Stimulated activated CD8-positive, alpha-beta memory T cell treated with anti-CD3 and anti-CD28 coated beads, Interleukin-7, amount 100 ng/mL, for 1 hour (primary cell): ENCODE results near the gene ITM2C.
A peak's percentile ranks its signal among the peaks of the same experiment; 100 is the strongest.

Experiments used
- DNase-seq, 2 donors: peaks; one replicate each; pipeline ENCODE4 v3.0.0-alpha.2; 2020; ENCODE audit warnings: low read depth in 2 of 2

ITM2C gene

DNA sequence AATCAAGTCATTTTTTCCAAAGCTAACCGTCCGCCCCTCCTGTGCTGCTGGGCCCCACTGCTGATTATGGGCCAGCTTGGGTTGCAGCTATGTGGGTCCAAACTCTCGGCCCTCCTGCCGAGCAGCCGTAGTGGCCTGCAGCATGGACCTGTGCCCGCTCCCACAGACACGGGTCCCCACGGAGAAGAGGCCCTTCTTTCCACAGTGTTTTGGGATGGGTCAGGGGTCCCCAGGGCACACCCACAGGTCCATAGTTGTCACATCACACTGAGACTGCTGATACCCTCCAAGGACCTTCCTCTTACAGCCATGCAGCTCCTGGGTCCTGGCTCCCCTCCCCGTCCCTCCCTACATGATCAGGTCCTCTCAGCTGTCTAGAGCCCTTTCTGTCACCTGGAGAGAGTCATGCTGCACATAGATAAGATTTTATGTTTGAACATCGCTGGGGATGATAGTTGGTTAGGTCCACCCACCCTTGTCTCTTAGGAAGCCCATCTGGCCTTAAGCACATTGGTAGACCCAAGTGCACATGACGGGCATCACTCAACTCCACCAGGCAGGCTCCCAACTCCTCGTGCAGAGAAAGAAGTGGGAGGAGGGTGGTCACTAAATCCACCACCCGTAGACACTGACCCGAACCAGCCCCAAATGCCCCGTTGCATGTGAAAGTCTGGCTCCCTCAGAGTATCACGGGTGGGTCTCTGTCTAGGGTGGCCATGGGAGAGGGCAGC is 42.8 kb downstream of the ITM2C start:
- DNase-seq: no peak

- no peak for DNase-seq
Observed at GRCh38 chr2:230908092-230908594, 43.4 kb downstream of the ITM2C start.

GRCh38 chr2:230908595-230909191 is 44.0 kb downstream of the ITM2C start:
- no peak for DNase-seq

DNA sequence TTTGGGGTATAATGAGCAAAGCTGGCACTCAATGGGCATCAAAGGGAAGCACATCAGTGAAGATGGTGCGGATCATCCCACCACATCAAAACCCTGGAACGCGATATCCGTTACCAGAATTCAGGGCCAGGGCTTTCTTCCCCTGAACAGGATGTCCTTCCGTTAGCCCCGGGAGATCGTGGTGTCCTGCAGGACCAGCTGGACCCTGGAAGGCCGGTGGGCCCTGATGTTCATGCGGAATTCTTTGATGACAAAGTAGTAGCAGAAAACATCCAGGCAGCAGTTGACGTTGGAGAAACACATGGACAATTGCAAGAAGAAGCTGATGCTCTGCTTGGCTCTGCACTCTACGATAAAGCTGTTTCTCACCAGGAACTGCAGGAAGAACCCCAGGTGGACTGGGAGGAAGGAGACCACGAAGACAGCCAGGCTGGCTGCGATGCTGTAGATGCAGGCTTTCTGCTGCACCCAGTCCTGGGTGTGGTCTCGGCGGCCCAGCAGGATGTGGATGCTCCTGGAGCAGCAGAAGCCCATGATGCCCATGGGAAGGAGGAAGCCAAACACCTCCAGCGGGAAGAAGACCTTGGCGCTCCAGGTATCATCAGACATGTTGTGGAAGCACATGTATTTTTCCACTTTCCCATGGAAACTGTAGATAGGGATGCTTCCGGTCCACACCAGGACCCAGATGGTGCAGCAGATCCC is 45.3 kb downstream of the ITM2C start:
- DNase-seq: no peak

DNA sequence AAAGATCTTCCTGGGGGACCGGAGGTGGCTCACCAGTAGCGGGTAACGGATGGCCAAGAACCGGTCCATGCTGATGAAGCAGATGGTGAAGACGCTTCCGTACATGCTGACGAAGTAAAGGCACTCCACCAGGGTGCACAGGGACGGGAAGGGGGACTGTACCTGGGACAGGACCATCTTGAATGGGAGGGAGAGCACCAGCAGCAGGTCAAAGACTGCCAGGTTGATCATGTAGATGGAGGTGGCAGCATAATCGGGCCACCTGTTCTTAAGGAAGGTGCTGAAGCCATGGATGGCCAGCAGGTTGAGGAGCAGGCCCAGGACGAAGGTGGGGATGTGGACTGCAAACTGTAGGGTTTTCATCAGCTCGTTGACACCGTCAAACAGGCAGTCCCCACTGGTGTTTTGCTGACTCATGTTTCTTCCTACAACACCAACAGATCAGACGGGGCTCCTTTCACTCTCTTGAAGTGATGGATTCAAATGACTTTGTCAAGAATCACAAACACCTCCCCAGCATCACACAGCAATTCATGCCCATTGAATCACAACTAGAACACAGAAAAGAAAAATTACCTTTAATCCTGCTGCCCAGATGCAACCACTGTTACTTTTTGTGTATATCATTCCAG is 45.9 kb downstream of the ITM2C start:
- no peak for DNase-seq

DNA sequence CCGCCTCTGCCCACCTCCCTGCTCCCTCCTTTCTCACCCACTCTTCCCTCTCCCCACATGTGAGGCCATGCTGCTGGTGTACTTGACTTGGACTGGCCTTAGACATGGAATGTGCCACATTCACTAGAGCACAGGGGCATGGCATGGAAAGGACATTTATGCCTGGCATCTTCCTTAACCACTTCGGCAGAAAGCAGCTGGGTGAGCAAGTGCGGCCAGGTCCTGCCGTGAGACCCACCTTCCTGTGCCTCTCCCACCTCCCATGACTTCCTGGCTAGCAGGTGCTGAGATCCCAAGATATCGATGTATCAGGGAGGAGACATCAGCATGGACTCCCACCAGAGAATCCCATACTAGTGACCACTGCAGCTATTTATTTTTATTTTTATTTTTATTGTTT is 47.3 kb downstream of the ITM2C start:
- DNase-seq: no peak

DNA sequence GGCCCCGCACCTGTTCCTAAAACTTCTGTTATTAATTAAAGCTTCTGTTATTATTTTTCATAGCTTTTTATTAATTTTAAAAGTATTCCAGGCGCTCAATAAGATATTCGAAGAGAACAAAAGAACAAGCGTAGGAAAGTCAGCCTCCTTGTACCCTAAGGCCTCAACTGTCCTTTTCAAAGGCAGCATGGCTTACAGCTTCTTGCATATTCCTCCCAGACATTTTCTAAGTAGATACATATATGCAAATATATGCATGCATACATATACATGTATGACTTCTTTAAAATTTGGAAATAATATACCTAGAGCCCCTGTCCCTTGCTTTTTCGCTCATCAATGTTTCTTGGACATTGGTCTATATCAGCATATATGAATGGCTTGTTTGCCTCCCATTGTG is 48.0 kb downstream of the ITM2C start:
- DNase-seq: no peak

- no peak for DNase-seq
Observed at GRCh38 chr2:230913406-230914143, 48.8 kb downstream of the ITM2C start.

DNA sequence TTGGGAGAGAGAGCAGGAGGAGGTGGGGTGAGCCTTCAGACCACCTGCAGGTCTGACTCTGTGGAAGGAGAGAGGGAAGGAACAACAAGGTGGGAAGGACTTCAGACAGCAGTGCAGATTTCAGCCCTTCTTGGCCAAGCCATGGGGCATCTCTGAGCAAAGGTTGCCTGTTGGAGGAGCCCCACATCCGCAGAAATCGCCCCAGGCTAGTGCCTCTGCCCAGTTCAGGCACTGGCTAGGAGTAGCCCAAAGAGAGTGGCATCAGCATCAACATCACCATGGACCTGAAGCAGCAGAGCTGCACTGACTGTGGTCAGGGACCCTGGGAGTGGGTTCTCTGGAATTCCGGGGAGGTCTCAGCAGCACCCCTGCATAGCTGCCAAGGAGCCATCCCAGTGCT is 50.1 kb downstream of the ITM2C start:
- no peak for DNase-seq

DNA sequence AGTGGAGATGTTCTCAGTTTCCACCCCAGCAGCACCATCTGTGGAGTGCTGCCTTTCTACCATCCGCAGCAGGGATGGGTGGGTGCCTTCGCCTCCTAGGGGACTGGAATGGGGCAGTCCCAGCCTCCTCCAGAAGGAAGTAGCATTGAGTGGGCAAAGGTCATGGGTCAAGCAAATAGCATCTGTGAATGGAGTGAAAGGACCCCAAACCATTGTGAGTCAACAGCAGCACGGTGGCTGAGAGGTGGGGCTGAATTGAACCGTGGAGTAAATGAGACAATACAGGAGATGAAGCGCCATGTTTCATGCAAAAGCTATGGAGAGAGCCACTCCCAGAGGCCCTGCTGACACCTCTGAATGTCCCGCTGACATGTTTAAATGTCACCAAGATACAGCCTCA is 50.6 kb downstream of the ITM2C start:
- no peak for DNase-seq

DNA sequence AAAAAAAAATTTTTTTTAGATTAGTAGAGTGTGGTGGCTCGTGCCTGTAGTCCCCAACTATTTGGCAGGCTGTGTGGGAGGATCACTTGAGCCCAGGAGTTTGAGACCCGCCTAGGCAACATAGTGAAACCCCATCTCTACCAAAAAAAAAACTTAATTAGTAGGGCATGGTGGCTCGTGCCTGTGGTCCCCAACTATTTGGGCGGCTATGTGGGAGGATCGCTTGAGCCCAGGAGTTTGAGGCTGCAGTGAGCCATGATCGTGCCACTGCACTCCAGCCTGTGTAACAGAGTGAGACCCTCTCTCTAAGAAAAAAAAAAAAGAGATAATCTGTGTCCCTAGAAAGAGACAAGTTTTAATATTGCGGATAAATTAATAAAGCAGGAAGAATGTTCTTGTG is 51.5 kb downstream of the ITM2C start:
- no peak for DNase-seq

DNA sequence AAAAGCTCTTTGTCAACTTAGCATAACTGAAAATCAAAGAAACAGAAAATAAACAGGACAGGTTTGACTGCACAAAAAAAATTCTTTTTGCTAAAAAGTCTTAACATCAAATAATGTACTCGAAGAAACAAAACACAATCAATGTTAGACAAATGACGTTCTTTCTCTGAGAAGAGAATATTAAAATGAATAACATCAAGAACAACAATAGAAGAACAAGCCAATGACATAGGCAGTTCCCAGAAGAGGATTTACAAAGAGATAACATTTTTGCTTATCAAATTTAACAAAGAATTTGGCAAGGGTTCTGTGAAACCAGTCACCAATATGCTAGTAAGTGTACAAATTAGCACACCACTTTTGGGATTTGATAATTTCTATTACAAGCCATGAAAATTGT is 54.5 kb downstream of the ITM2C start:
- DNase-seq: no peak

GRCh38 chr2:230919681-230920080 is 54.9 kb downstream of the ITM2C start:
- no peak for DNase-seq

DNA sequence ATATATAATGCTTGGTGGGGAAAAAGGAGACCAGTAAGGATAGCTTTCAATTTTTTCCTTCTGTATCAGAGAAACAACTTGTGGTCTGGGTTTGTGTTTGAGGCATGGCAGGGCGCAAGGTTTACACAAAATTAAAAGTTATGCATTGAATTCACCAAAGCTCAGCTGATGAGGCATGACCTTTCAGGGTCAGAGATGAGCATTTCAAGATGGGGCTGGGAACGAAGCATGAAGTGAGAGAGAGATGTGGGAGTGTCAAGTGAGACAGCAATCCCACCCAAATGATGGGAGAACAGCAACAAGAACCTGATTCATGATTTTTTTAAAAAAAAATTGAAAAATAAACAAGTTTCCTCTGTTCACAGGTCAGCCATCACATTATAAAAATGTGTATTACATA is 55.4 kb downstream of the ITM2C start:
- DNase-seq: no peak

DNA sequence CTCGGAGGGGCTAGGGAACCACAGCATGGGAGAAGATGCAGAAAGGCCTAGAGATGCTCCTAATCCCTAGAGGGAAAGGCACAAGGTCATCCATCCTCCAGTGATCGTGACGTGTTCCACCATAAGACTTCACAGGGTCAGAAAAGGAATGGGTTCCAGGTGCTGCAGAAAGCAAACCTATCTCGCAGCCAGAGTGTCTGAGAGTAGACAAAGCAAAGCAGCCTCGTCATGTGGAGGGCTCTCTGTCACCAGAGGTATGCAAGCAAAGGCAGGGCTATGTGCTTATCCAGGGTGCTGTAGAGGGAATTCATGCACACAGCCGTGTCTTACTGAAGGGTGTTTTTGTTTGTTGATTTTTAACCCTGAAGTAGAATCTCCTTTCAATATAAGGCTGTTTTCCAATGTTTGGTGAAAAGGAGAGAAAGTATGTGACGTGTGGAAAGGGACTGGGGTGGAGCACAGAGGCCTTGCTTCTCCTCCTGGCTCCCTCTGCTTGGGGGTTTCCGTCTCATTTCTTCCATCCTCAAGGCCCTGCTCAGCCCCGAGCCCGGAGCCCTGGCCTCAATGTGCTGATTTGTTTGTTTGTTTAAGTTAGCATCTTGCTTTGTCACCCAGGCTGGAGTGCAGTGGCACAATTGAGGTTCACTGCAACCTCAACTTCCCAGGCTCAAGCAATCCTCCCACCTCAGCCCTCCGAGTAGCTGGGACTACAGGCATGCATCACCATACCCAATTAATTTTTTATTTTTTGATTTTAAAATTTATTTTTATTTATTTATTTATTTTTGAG is 57.3 kb downstream of the ITM2C start:
- DNase-seq: no peak

- no peak for DNase-seq
Observed at GRCh38 chr2:230922951-230923717, 58.4 kb downstream of the ITM2C start.

GRCh38 chr2:230924092-230924469 is 59.3 kb downstream of the ITM2C start:
- DNase-seq: no peak

DNA sequence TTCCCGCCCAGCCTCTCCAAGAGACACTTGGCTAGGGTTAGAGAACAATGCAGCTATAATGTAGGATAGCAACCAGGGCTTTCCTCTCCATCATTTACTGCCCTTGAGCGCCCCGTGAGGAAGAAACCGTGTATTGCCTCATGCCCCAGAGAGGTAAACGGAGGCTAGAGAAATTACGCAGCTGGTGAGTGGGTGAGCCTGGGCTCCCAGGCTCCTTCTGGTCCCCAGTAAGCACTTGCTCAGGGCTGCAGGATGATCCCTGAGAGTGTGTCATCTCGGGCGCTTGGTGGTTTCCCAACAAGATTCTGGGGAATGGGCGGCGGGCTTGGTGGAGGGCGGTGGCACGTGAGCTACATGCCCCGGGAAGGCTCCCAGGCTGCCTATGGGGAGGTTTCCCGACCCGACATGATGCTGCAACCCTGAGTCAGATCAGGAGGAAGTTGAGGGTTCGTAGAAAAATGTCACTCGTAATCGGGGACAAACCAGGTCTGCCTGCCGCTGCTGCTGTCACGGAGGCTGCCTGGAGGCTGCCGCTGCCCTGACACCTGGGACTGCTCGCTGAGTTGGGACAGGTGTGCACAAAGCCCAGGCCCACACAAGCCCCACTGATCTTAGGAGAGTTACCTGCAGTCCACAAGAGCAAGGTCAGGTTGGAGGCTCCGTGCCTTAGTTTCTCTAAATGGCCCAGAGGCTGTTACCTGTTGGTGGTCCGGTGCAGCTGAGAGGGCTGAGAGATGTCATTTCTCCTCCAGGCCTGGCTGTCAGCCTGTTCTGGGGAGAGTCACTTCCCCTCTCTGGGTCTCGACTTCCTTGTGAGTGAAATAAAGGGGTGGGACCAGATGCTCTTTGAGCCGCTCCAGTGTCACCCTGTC is 60.0 kb downstream of the ITM2C start, which contains the start of gene GPR55:
TSS of gene GPR55 (minus strand) at position 773 of the 872 bp plus-strand sequence. CDS start 14,280 bp downstream, outside the sequence.
- peak in 1 of 2 donors; percentile 35 for DNase-seq

GRCh38 chr2:230925443-230925878 is 60.7 kb downstream of the ITM2C start:
- DNase-seq: no peak
